Measurements from ENCODE around the gene PTPRG. TPM values are rescaled to one million over a fixed set of nuclear protein-coding genes. Genes with fewer than 3 reads are reported as not detected.

The PTPRG gene
- polyA plus RNA-seq, 1 donor (not counting 4 experiments of a cell fraction or from before 2014, with no cell fraction given): 12.1 TPM

DNA sequence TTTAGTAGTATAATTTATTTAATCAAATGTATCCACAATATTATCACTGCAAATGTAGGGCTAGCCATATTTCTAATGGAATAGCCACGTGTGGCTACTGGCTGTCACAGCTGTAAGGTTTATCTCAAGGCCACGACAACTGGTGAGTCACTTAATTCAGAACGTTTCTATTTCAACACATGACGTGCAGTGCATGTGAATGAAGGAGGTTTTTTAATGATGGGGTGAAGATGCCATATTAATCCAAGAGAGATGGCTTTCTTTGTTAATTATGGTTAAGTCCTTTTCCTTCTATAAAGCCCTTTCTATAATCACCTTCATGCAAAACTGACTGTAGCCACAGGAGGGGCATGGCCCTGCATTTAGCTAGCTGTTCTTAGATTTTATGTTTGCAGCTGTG is 600.0 kb downstream of the PTPRG start:
- dilution Hi-C loops (cut with MboI; ENCODE audit: extremely low pct_ligation_motif_present, low sequenced_read_pairs): no loop called here
- Histone ChIP-seq H3K27ac (ENCODE audit: control insufficient read depth, insufficient read depth, low read length) (no peak overlapping the region), H3K79me2 (ENCODE audit: control insufficient read depth, insufficient read depth, low read length) (no peaks in the 10 kb centered on the region), H3K4me1 (ENCODE audit: control insufficient read depth, extremely low read depth, insufficient read depth, low read length) (no peaks in the 10 kb centered on the region), H3K36me3 (ENCODE audit: control insufficient read depth in 2 of 2, extremely low read depth in 1 of 2, insufficient read depth in 2 of 2, low read length in 2 of 2) (no peaks in the 10 kb centered on the region), H2AFZ (ENCODE audit: control insufficient read depth, low read length) (no peak overlapping the region), H3K9ac (ENCODE audit: control insufficient read depth, extremely low read depth, insufficient read depth, low read length) (no peak overlapping the region), H3K4me3 (ENCODE audit: control insufficient read depth in 2 of 3, extremely low read depth in 1 of 3, insufficient read depth in 2 of 3, low read depth in 1 of 3, low read length in 3 of 3) (no peak overlapping the region), H3K9me1 (ENCODE audit: control insufficient read depth, extremely low read depth, insufficient read depth, low read length) (no peaks in the 10 kb centered on the region), H3K4me2 (ENCODE audit: control insufficient read depth, extremely low read depth, insufficient read depth, low read depth, low read length) (no peak overlapping the region), H3K27me3 (ENCODE audit: control insufficient read depth, extremely low read depth, insufficient read depth, low read length) (no peaks in the 10 kb centered on the region), H3K9me3 (ENCODE audit: control insufficient read depth, low read depth, low read length) (no peaks in the 10 kb centered on the region), H4K20me1 (ENCODE audit: control insufficient read depth, extremely low read depth, insufficient read depth, low read length) (no peaks in the 10 kb centered on the region)
- DNase-seq (ENCODE audit: low read depth, low spot score): no peak
- no peak for FAIRE-seq
- TF ChIP-seq EZH2 (IDR thresholded peaks at IDR 0.05; ENCODE audit: low read length): no peak
- TF ChIP-seq, protein P1, sequence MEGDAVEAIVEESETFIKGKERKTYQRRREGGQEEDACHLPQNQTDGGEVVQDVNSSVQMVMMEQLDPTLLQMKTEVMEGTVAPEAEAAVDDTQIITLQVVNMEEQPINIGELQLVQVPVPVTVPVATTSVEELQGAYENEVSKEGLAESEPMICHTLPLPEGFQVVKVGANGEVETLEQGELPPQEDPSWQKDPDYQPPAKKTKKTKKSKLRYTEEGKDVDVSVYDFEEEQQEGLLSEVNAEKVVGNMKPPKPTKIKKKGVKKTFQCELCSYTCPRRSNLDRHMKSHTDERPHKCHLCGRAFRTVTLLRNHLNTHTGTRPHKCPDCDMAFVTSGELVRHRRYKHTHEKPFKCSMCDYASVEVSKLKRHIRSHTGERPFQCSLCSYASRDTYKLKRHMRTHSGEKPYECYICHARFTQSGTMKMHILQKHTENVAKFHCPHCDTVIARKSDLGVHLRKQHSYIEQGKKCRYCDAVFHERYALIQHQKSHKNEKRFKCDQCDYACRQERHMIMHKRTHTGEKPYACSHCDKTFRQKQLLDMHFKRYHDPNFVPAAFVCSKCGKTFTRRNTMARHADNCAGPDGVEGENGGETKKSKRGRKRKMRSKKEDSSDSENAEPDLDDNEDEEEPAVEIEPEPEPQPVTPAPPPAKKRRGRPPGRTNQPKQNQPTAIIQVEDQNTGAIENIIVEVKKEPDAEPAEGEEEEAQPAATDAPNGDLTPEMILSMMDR (optimal IDR thresholded peaks at IDR 0.05 in 1 of 3, IDR thresholded peaks at IDR 0.05 in 1 of 3, conservative IDR thresholded peaks at IDR 0.05 in 1 of 3; ENCODE audit: extremely low read depth in 1 of 3, insufficient read depth in 2 of 3, low read length in 3 of 3): no peak

DNA sequence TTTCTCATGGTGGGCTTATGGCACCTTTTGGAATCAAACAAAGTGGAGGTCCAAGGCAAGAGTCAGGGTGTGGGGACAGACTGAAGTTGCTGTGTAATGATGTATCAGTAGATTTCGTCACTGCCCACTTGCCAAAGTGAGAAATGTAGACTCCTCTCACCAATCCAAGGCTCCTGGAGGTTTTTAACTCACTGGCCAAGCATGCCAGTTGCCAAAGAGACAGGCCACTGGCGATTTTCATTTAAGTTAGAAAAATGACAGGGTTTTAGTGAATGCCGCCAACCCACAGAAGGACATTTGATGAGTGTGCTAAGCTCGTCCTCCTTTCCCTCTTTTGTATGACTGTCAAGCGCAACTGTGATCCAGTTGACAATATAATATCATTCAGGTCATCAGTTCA is 602.8 kb downstream of the PTPRG start:
- dilution Hi-C loops (cut with MboI; ENCODE audit: extremely low pct_ligation_motif_present, low sequenced_read_pairs): no loop called here
- FAIRE-seq: no peak

More for the DNA sequence above, 602.8 kb downstream of the PTPRG start:
- H3K36me3 ChIP-seq (ENCODE audit: control insufficient read depth in 2 of 2, extremely low read depth in 1 of 2, insufficient read depth in 2 of 2, low read length in 2 of 2): no peaks in the 10 kb centered on the region
- no peaks in the 10 kb centered on the region for H3K9me3 ChIP-seq (ENCODE audit: control insufficient read depth, low read depth, low read length)
- no peaks in the 10 kb centered on the region for H3K9me1 ChIP-seq (ENCODE audit: control insufficient read depth, extremely low read depth, insufficient read depth, low read length)
- H3K9ac ChIP-seq (ENCODE audit: control insufficient read depth, extremely low read depth, insufficient read depth, low read length): no peak overlapping the region
- no peak for DNase-seq (ENCODE audit: low read depth, low spot score)
- H3K4me3 ChIP-seq (ENCODE audit: control insufficient read depth in 2 of 3, extremely low read depth in 1 of 3, insufficient read depth in 2 of 3, low read depth in 1 of 3, low read length in 3 of 3): no peak overlapping the region
- no peaks in the 10 kb centered on the region for H3K4me1 ChIP-seq (ENCODE audit: control insufficient read depth, extremely low read depth, insufficient read depth, low read length)
- H3K27me3 ChIP-seq (ENCODE audit: control insufficient read depth, extremely low read depth, insufficient read depth, low read length): no peaks in the 10 kb centered on the region
- no peak for TF ChIP-seq EZH2 (IDR thresholded peaks at IDR 0.05; ENCODE audit: low read length)
- TF ChIP-seq, protein P1 (optimal IDR thresholded peaks at IDR 0.05 in 1 of 3, IDR thresholded peaks at IDR 0.05 in 1 of 3, conservative IDR thresholded peaks at IDR 0.05 in 1 of 3; ENCODE audit: extremely low read depth in 1 of 3, insufficient read depth in 2 of 3, low read length in 3 of 3): no peak
- H3K27ac ChIP-seq (ENCODE audit: control insufficient read depth, insufficient read depth, low read length): no peak overlapping the region
- H3K79me2 ChIP-seq (ENCODE audit: control insufficient read depth, insufficient read depth, low read length): no peaks in the 10 kb centered on the region
- H2AFZ ChIP-seq (ENCODE audit: control insufficient read depth, low read length): no peak overlapping the region
- H4K20me1 ChIP-seq (ENCODE audit: control insufficient read depth, extremely low read depth, insufficient read depth, low read length): no peaks in the 10 kb centered on the region
- no peak overlapping the region for H3K4me2 ChIP-seq (ENCODE audit: control insufficient read depth, extremely low read depth, insufficient read depth, low read depth, low read length)

Data from keratinocyte (primary cell).